Suprapubic skin (tissue), 4 donors: Measurements from ENCODE around the gene IL4.

Experiments used
- CTCF ChIP-seq, 2 donors: fragments of 200-600 bp in 1 of 2; fragments of 450-650 bp in 1 of 2; sonication (generic) in 1 of 2; IDR thresholded peaks; one replicate each; pipeline ENCODE4 v1.5.1; 2016 to 2019; ENCODE audit warnings: antibody characterized with exemption in 2 of 2, mild to moderate bottlenecking in 1 of 2, moderate library complexity in 1 of 2
- EP300 ChIP-seq: sonication (generic); formaldehyde crosslinking; IDR thresholded peaks from one replicate; pipeline ENCODE4 v1.6.1; 2017; ENCODE audit warnings: antibody characterized with exemption
- POLR2A ChIP-seq, 2 donors: fragments of 450-650 bp; IDR thresholded peaks; one replicate each; pipeline ENCODE4 v1.6.1; 2017; ENCODE audit warnings: antibody characterized with exemption in 2 of 2, mild to moderate bottlenecking in 2 of 2, moderate library complexity in 2 of 2
- POLR2AphosphoS5 ChIP-seq, 3 donors: sonication (generic); formaldehyde crosslinking; IDR thresholded peaks; one replicate each; pipeline ENCODE4 v1.6.1; 2017; ENCODE audit warnings: antibody characterized with exemption in 3 of 3

- TF ChIP-seq CTCF (IDR thresholded peaks at IDR 0.05), result no peak
- TF ChIP-seq POLR2A (IDR thresholded peaks at IDR 0.05), result no peak
- no peak for TF ChIP-seq EP300
- TF ChIP-seq POLR2AphosphoS5 (IDR thresholded peaks at IDR 0.05), result no peak
Measured at GRCh38 chr5:132677682-132678400, 4.1 kb downstream of the IL4 start.
